CD14-positive monocyte (primary cell): ENCODE data around the gene BOLA1. TPM values are rescaled to one million over a fixed set of nuclear protein-coding genes. Genes with fewer than 3 reads are reported as not detected.
"Not testable (repeated sequence)": the region's sequence is repeated elsewhere in the genome, so short reads cannot be mapped to it uniquely, and the experiment has no call there.

Source experiments
- DNase-seq, 3 donors: peaks; one replicate each; pipeline ENCODE4 v3.0.0-alpha.2; 2011 to 2022
- H2AFZ ChIP-seq: 2 replicates; pipeline ENCODE4 v1.6.0; 2012; ENCODE audit warnings: mild to moderate bottlenecking, low read depth, low read length, inconsistent platforms; ENCODE audit not compliant: insufficient read depth, poor library complexity, severe bottlenecking
- H3K27ac ChIP-seq, 2 donors: 1 replicate in 1 of 2; 2 replicates in 1 of 2; pipeline ENCODE4 v1.5.1; 2012 to 2013; ENCODE audit warnings: low read length in 2 of 2, control low read depth in 1 of 2, inconsistent platforms in 1 of 2, low read depth in 1 of 2, mild to moderate bottlenecking in 1 of 2
- H3K27me3 ChIP-seq, 2 donors: one replicate each; pipeline versions ENCODE4 v1.6.0 to v1.6.1; 2011 to 2013; ENCODE audit warnings: low read length in 2 of 2; ENCODE audit not compliant: control insufficient read depth in 2 of 2, insufficient read depth in 2 of 2
- H3K36me3 ChIP-seq, 2 donors: replicated peaks in 1 of 2; 1 replicate in 1 of 2; 2 replicates in 1 of 2; pipeline versions ENCODE4 v1.5.1 to v1.6.1; 2012 to 2013; ENCODE audit warnings: low read length in 2 of 2, control low read depth in 1 of 2, inconsistent platforms in 1 of 2, mild to moderate bottlenecking in 1 of 2; ENCODE audit not compliant: insufficient read depth in 2 of 2, control insufficient read depth in 1 of 2
- H3K4me1 ChIP-seq, 2 donors: 1 replicate in 1 of 2; 2 replicates in 1 of 2; pipeline versions ENCODE4 v1.5.1 to v1.6.1; 2012 to 2013; ENCODE audit warnings: low read length in 2 of 2, control low read depth in 1 of 2, inconsistent platforms in 1 of 2, mild to moderate bottlenecking in 1 of 2, moderate library complexity in 1 of 2; ENCODE audit not compliant: insufficient read depth in 2 of 2, control insufficient read depth in 1 of 2
- H3K4me2 ChIP-seq: replicated peaks from 2 replicates; pipeline ENCODE3; 2012; ENCODE audit warnings: low read length, moderate library complexity, mild to moderate bottlenecking; ENCODE audit not compliant: poor library complexity, severe bottlenecking; ENCODE audit errors: extremely low read depth
- H3K4me3 ChIP-seq, 3 experiments: fragments of 200-600 bp in 1 of 3; sonication (generic) in 1 of 3; replicated peaks in 1 of 3; 1 replicate in 2 of 3; 2 replicates in 1 of 3; pipeline ENCODE4 v1.5.1; 2011 to 2013; ENCODE audit warnings: low read length in 3 of 3, mild to moderate bottlenecking in 3 of 3, control low read depth in 2 of 3, low read depth in 2 of 3, inconsistent platforms in 1 of 3, moderate library complexity in 1 of 3
- H3K79me2 ChIP-seq: 2 replicates; pipeline ENCODE4 v1.6.0; 2012; ENCODE audit warnings: mild to moderate bottlenecking, control low read depth, inconsistent platforms, low read length, moderate library complexity; ENCODE audit not compliant: insufficient read depth
- H3K9ac ChIP-seq: 2 replicates; pipeline ENCODE4 v1.6.0; 2017; ENCODE audit warnings: low read length, mild to moderate bottlenecking; ENCODE audit not compliant: insufficient read depth, poor library complexity, severe bottlenecking
- H3K9me3 ChIP-seq, 2 donors: replicated peaks in 1 of 2; 1 replicate in 1 of 2; 2 replicates in 1 of 2; pipeline versions ENCODE4 v1.5.1 to v1.6.1; 2012 to 2013; ENCODE audit warnings: low read length in 2 of 2, control low read depth in 1 of 2; ENCODE audit not compliant: control insufficient read depth in 1 of 2, insufficient read depth in 1 of 2
- H4K20me1 ChIP-seq: 2 replicates; pipeline ENCODE4 v1.6.0; 2012; ENCODE audit warnings: mild to moderate bottlenecking, low read length, control low read depth, moderate library complexity; ENCODE audit not compliant: insufficient read depth
- H3K27ac Mint-ChIP-seq, 7 donors: one replicate each; pipeline ENCODE4 v1.8.0; 2020; ENCODE audit warnings: mild to moderate bottlenecking in 7 of 7, mixed read lengths in 7 of 7, moderate library complexity in 6 of 7, inconsistent platforms in 2 of 7
- H3K27me3 Mint-ChIP-seq, 3 donors: one replicate each; pipeline ENCODE4 v1.8.0; 2021 to 2022; ENCODE audit warnings: low read depth in 3 of 3, mild to moderate bottlenecking in 3 of 3, mixed read lengths in 3 of 3, moderate library complexity in 3 of 3, inconsistent platforms in 1 of 3
- H3K36me3 Mint-ChIP-seq, 2 donors: one replicate each; pipeline ENCODE4 v1.8.0; 2020; ENCODE audit warnings: mixed read lengths in 2 of 2, inconsistent platforms in 1 of 2, mild to moderate bottlenecking in 1 of 2
- H3K4me1 Mint-ChIP-seq: one replicate; pipeline ENCODE4 v1.8.0; 2020; ENCODE audit warnings: mild to moderate bottlenecking, mixed read lengths
- H3K4me3 Mint-ChIP-seq, 2 donors: one replicate each; pipeline ENCODE4 v1.8.0; 2020; ENCODE audit warnings: mild to moderate bottlenecking in 2 of 2, mixed read lengths in 2 of 2, moderate library complexity in 1 of 2
- H3K9me3 Mint-ChIP-seq, 7 donors: one replicate each; pipeline ENCODE4 v1.8.0; 2020 to 2022; ENCODE audit warnings: mixed read lengths in 7 of 7, mild to moderate bottlenecking in 6 of 7, moderate library complexity in 6 of 7, inconsistent platforms in 2 of 7
- CTCF ChIP-seq: fragments of 200-600 bp; IDR thresholded peaks from one replicate; pipeline ENCODE4 v1.8.0; 2022; ENCODE audit warnings: antibody characterized with exemption, mild to moderate bottlenecking
- WGBS: methylation state at CpG from one replicate; pipeline ENCODE4 v1.1.5; 2013; ENCODE audit warnings: missing lambda C conversion rate; ENCODE audit not compliant: insufficient coverage; 5-methylcytosine and 5-hydroxymethylcytosine counted together
- intact Hi-C, 2 donors: fragments of 100-400 bp; cut with micrococcal nuclease; formaldehyde crosslinking; loops; one replicate each; pipeline versions ENCODE4 v1.15.0 to v1.15.1; 2023
- polyA plus RNA-seq, 3 donors: library from polyadenylated mRNA; depleted of rRNA in 1 of 3; unstranded in 2 of 3; stranded (reverse) in 1 of 3; fragments of 300-500 nt in 2 of 3; fragments of >200 nt in 1 of 3; fragmentation: Illumina TruSeq in 2 of 3; gene quantifications; 1 replicate in 2 of 3; 2 replicates in 1 of 3; pipeline ENCODE4 v1.2.3, GENCODE V29; 2012 to 2021

BOLA1 gene
- polyA plus RNA-seq, 3 donors, result 5.1 to 17.8 (median 17.6) TPM

- DNase-seq, result peak; percentile 97 to 99 (median 98)
- peaks cover 0 to 3% (median 0%) of the 10 kb centered on the region in 7 donors for H3K9me3 Mint-ChIP-seq
- under 1% methylated on average over 57 of the region's 62 CpGs for WGBS
- Histone ChIP-seq H2AFZ (no peak overlapping the region), H3K79me2 (peaks cover 13% of the 10 kb centered on the region), H3K4me1 (peaks cover 32 to 39% of the 10 kb centered on the region in 2 donors), H3K27ac (peak overlapping the region; percentile 96 to 97), H3K27me3 (no peaks in the 10 kb centered on the region), H3K4me2 (peak overlapping the region; percentile 78), H3K36me3 (no peaks in the 10 kb centered on the region), H3K9me3 (no peaks in the 10 kb centered on the region), H4K20me1 (peaks cover 43% of the 10 kb centered on the region), H3K9ac (peak overlapping the region; percentile 86), H3K4me3 (peak overlapping the region; percentile 59 to 99 (median 79))
- H3K4me1 Mint-ChIP-seq, result peaks cover 7% of the 10 kb centered on the region
- H3K4me3 Mint-ChIP-seq, result no peak overlapping the region
- peaks cover 0 to 2% (median 0%) of the 10 kb centered on the region in 3 donors for H3K27me3 Mint-ChIP-seq
- no peak overlapping the region for H3K27ac Mint-ChIP-seq
- TF ChIP-seq CTCF, result no peak
- H3K36me3 Mint-ChIP-seq, result peaks cover 0 to 3% of the 10 kb centered on the region in 2 donors
- intact Hi-C loops, result loop anchor here in 1 of 2 donors (2.0 kb wide), 1 partner anchor 42 kb away; no protein-coding TSS in a partner anchor
Measured at GRCh38 chr1:149886396-149887195, 12.8 kb upstream of the BOLA1 start.

- not testable (repeated sequence) for H3K4me3 Mint-ChIP-seq, H3K36me3 ChIP-seq, H3K9me3 Mint-ChIP-seq, H3K36me3 Mint-ChIP-seq, H3K27me3 ChIP-seq, H2AFZ ChIP-seq, H3K27ac Mint-ChIP-seq, DNase-seq, H3K4me1 Mint-ChIP-seq, H3K27me3 Mint-ChIP-seq, H3K9me3 ChIP-seq
- Histone ChIP-seq H3K9ac (peak overlapping the region; percentile 86), H3K4me3 (peak overlapping the region; percentile 59 to 99 (median 79)), H3K4me2 (peak overlapping the region; percentile 78), H3K79me2 (peaks cover 13% of the 10 kb centered on the region), H3K4me1 (peaks cover 32 to 39% of the 10 kb centered on the region in 2 donors), H4K20me1 (peaks cover 43% of the 10 kb centered on the region), H3K27ac (peak overlapping the region; percentile 96 to 97)
- WGBS, result no CpG with 5 or more reads among the region's 13 CpGs
- intact Hi-C loops, result loop anchor here in 1 of 2 donors (2.0 kb wide), 1 partner anchor 42 kb away; no protein-coding TSS in a partner anchor
Measured at GRCh38 chr1:149887196-149887455, 12.2 kb upstream of the BOLA1 start.
